HG03442 (cell line): Measurements from ENCODE around the gene SYDE1.
"Not testable (repeated sequence)": the region's sequence is repeated elsewhere in the genome, so short reads cannot be mapped to it uniquely, and the experiment has no call there.

Experiments used
- ATAC-seq: cut with Tn5 transposase; IDR thresholded peaks from one replicate; pipeline ENCODE4 v1.9.1; 2021; ENCODE audit warnings: mild to moderate bottlenecking, moderate library complexity; ENCODE audit not compliant: unreplicated experiment

The SYDE1 gene

GRCh38 chr19:15107061-15108010 lies at the start of gene SYDE1:
SYDE1 (plus strand) TSS chr19:15107401; CDS start chr19:15107434, 33 bp downstream.
- ATAC-seq: no peak

GRCh38 chr19:15062036-15062435 lies 45.2 kb upstream of the SYDE1 start:
- ATAC-seq: no peak

- not testable (repeated sequence) for ATAC-seq
Observed at GRCh38 chr19:15070386-15070785, 36.8 kb upstream of the SYDE1 start.

- ATAC-seq: no peak
Observed at GRCh38 chr19:15072930-15073647, 34.1 kb upstream of the SYDE1 start.

GRCh38 chr19:15074371-15074770 lies 32.8 kb upstream of the SYDE1 start:
- ATAC-seq: no peak

- ATAC-seq: no peak
Observed at GRCh38 chr19:15075806-15076205, 31.4 kb upstream of the SYDE1 start.

GRCh38 chr19:15080002-15080401 lies 27.2 kb upstream of the SYDE1 start:
- not testable (repeated sequence) for ATAC-seq

GRCh38 chr19:15081911-15082310 lies 25.3 kb upstream of the SYDE1 start, which contains the start of gene OR1I1:
OR1I1 (plus strand) TSS chr19:15082211; CDS start chr19:15087066, 4,855 bp downstream.
- ATAC-seq: no peak

GRCh38 chr19:15087182-15087581 lies 20.0 kb upstream of the SYDE1 start:
- no peak for ATAC-seq

GRCh38 chr19:15091918-15092753 lies 15.1 kb upstream of the SYDE1 start:
- no peak for ATAC-seq

GRCh38 chr19:15093001-15093400 lies 14.2 kb upstream of the SYDE1 start:
- ATAC-seq: no peak

GRCh38 chr19:15096223-15096622 lies 11.0 kb upstream of the SYDE1 start:
- ATAC-seq: no peak

GRCh38 chr19:15097980-15098379 lies 9.2 kb upstream of the SYDE1 start:
- not testable (repeated sequence) for ATAC-seq

- no peak for ATAC-seq
Observed at GRCh38 chr19:15098460-15098859, 8.7 kb upstream of the SYDE1 start.

GRCh38 chr19:15099017-15099582 lies 8.1 kb upstream of the SYDE1 start:
- no peak for ATAC-seq

GRCh38 chr19:15101479-15102082 lies 5.6 kb upstream of the SYDE1 start:
- no peak for ATAC-seq

- ATAC-seq: no peak
Observed at GRCh38 chr19:15104003-15104402, 3.2 kb upstream of the SYDE1 start.

GRCh38 chr19:15104411-15104810 lies 2.8 kb upstream of the SYDE1 start:
- ATAC-seq: no peak

GRCh38 chr19:15105044-15105443 lies 2.2 kb upstream of the SYDE1 start:
- no peak for ATAC-seq
